SK-N-SH treated with all-trans-retinoic acid at 6 μM for 48 hours (cell line): ENCODE data around the gene IFRD2.

Source experiments
- BACH2 ChIP-seq: fragments of 250-450 bp; sonication (Bioruptor Pico); IDR thresholded peaks from 2 replicates; pipeline ENCODE4 v1.9.0; 2021; ENCODE audit warnings: mild to moderate bottlenecking, borderline replicate concordance
- RARB ChIP-seq: fragments of 250-450 bp; sonication (Bioruptor Pico); IDR thresholded peaks from 2 replicates; pipeline ENCODE4 v1.8.0; 2021; ENCODE audit warnings: mild to moderate bottlenecking, moderate library complexity
- ZFP30 ChIP-seq: fragments of 450-650 bp; formaldehyde crosslinking; IDR thresholded peaks from 2 replicates; pipeline ENCODE4 v1.5.0; 2022; ENCODE audit warnings: mild to moderate bottlenecking, moderate library complexity
- TF ChIP-seq, protein P1 (sequence below): fragments of 250-450 bp; sonication (Bioruptor Pico); IDR thresholded peaks from 2 replicates; pipeline ENCODE4 v1.5.0; 2020; ENCODE audit warnings: mild to moderate bottlenecking, moderate library complexity
- TF ChIP-seq, protein P2 (sequence below): fragments of 250-450 bp; sonication (Bioruptor Pico); IDR thresholded peaks from 2 replicates; pipeline ENCODE4 v1.8.0; 2020; ENCODE audit warnings: mild to moderate bottlenecking, moderate library complexity, borderline replicate concordance

DNA sequence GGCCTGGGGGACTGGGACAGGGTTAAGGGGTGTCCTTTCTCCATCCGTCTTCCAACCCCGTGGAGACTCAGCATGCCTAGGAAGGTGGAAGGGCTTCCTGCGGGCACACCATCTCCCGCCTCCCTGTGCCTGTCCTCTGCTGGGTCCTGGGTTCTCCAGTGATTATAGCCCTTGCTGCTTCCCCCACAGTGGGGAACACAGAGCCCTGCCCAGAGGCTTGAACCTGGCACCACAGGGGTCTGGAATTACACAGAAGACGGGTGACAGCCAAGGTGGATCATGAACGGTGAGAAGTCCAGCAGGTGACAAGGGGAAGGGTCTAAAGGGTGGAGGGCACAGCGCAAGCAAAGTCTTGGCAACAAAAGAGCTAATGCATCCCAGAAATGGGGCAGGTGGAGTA lies 29.5 kb downstream of the IFRD2 start:
- TF ChIP-seq BACH2 (CRISPR knock-in tag) (no peak), ZFP30 (CRISPR knock-in tag) (no peak), RARB (CRISPR knock-in tag) (no peak)
- TF ChIP-seq, protein P1, sequence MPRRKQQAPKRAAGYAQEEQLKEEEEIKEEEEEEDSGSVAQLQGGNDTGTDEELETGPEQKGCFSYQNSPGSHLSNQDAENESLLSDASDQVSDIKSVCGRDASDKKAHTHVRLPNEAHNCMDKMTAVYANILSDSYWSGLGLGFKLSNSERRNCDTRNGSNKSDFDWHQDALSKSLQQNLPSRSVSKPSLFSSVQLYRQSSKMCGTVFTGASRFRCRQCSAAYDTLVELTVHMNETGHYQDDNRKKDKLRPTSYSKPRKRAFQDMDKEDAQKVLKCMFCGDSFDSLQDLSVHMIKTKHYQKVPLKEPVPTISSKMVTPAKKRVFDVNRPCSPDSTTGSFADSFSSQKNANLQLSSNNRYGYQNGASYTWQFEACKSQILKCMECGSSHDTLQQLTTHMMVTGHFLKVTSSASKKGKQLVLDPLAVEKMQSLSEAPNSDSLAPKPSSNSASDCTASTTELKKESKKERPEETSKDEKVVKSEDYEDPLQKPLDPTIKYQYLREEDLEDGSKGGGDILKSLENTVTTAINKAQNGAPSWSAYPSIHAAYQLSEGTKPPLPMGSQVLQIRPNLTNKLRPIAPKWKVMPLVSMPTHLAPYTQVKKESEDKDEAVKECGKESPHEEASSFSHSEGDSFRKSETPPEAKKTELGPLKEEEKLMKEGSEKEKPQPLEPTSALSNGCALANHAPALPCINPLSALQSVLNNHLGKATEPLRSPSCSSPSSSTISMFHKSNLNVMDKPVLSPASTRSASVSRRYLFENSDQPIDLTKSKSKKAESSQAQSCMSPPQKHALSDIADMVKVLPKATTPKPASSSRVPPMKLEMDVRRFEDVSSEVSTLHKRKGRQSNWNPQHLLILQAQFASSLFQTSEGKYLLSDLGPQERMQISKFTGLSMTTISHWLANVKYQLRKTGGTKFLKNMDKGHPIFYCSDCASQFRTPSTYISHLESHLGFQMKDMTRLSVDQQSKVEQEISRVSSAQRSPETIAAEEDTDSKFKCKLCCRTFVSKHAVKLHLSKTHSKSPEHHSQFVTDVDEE (CRISPR knock-in tag): no peak
- TF ChIP-seq, protein P2, sequence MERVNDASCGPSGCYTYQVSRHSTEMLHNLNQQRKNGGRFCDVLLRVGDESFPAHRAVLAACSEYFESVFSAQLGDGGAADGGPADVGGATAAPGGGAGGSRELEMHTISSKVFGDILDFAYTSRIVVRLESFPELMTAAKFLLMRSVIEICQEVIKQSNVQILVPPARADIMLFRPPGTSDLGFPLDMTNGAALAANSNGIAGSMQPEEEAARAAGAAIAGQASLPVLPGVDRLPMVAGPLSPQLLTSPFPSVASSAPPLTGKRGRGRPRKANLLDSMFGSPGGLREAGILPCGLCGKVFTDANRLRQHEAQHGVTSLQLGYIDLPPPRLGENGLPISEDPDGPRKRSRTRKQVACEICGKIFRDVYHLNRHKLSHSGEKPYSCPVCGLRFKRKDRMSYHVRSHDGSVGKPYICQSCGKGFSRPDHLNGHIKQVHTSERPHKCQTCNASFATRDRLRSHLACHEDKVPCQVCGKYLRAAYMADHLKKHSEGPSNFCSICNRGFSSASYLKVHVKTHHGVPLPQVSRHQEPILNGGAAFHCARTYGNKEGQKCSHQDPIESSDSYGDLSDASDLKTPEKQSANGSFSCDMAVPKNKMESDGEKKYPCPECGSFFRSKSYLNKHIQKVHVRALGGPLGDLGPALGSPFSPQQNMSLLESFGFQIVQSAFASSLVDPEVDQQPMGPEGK (CRISPR knock-in tag): no peak
